Mucosa of descending colon (tissue), 3 donors: Measurements from ENCODE around the gene TRIP11. TPM values are rescaled to one million over a fixed set of nuclear protein-coding genes. Genes with fewer than 3 reads are reported as not detected.
A peak's percentile ranks its signal among the peaks of the same experiment; 100 is the strongest.

ENCODE experiments used
- ATAC-seq: fragments of 200-7000 bp; cut with Tn5 transposase; one replicate; pipeline ENCODE4 v1.9.1; 2020; ENCODE audit warnings: mild to moderate bottlenecking, moderate library complexity
- DNase-seq, 3 donors: peaks; one replicate each; pipeline ENCODE4 v3.0.0-alpha.2; 2020
- H3K36me3 ChIP-seq: fragments of 200-600 bp; one replicate; pipeline ENCODE4 v1.8.0; 2021; ENCODE audit warnings: low read depth, mild to moderate bottlenecking
- H3K4me1 ChIP-seq: fragments of 200-600 bp; one replicate; pipeline ENCODE4 v1.8.0; 2021; ENCODE audit warnings: low read depth, mild to moderate bottlenecking
- H3K4me3 ChIP-seq: fragments of 200-600 bp; one replicate; pipeline ENCODE4 v1.8.0; 2021; ENCODE audit warnings: mild to moderate bottlenecking
- H3K9me3 ChIP-seq: fragments of 200-600 bp; one replicate; pipeline ENCODE4 v1.8.0; 2021; ENCODE audit warnings: mild to moderate bottlenecking
- intact Hi-C, 2 donors: fragments of 100-400 bp; cut with DNase I in 1 of 2; cut with micrococcal nuclease in 1 of 2; formaldehyde crosslinking; loops; one replicate each; pipeline versions ENCODE4 v1.11.0 to v1.11.1; 2022; cut with DNase I, micrococcal nuclease
- total RNA-seq, 3 donors: library from RNA; stranded (reverse); fragmentation: NEBNext Ultra II Directional in 2 of 3; extraction: Animal tissue kit (Norgen Biotek cat#: 25700) in 2 of 3; gene quantifications; one replicate each; pipeline versions ENCODE4 v1.2.1 to v1.2.4, GENCODE V29; 2021 to 2023
- TF ChIP-seq, protein P1 (sequence below): fragments of 200-600 bp; IDR thresholded peaks from one replicate; pipeline ENCODE4 v1.8.0; 2022; ENCODE audit warnings: antibody characterized with exemption, mild to moderate bottlenecking
- donor health status: DM: no; HTN: no; CAD: no; lungs with moderate emphysema.
- donor health status: DM: no; HTN: no; CAD: no.
- donor health status: DM: no; HTN: yes; CAD: no.

Gene TRIP11
- total RNA-seq, 3 donors from 2014 or later, result 48.1 to 67.3 (median 54.6) TPM

DNA sequence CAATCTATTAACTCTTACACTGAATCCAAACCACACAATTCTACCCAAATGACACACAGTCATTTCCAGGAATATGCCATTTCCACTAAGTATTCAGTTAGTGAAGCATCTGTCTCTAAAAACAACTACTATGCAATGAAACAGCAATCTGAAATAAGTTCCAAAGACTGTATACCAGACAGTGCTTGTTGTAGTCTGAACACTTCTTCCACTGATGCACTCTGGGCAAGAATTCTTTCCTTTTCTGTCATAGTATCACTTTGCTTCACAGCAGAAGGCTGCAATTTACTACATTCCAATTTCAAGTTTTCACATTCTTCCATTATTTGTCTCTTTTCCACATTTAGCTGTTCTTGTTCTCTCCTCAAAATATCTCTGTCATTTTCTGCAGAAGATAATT is 25.8 kb downstream of the TRIP11 start:
- no peaks in the 10 kb centered on the region for H3K4me1 ChIP-seq
- intact Hi-C loops, result no loop called here
- no peak overlapping the region for H3K4me3 ChIP-seq
- DNase-seq (no peak), ATAC-seq (no peak)
- TF ChIP-seq, protein P1, sequence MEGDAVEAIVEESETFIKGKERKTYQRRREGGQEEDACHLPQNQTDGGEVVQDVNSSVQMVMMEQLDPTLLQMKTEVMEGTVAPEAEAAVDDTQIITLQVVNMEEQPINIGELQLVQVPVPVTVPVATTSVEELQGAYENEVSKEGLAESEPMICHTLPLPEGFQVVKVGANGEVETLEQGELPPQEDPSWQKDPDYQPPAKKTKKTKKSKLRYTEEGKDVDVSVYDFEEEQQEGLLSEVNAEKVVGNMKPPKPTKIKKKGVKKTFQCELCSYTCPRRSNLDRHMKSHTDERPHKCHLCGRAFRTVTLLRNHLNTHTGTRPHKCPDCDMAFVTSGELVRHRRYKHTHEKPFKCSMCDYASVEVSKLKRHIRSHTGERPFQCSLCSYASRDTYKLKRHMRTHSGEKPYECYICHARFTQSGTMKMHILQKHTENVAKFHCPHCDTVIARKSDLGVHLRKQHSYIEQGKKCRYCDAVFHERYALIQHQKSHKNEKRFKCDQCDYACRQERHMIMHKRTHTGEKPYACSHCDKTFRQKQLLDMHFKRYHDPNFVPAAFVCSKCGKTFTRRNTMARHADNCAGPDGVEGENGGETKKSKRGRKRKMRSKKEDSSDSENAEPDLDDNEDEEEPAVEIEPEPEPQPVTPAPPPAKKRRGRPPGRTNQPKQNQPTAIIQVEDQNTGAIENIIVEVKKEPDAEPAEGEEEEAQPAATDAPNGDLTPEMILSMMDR, result no peak
- no peaks in the 10 kb centered on the region for H3K9me3 ChIP-seq
- H3K36me3 ChIP-seq, result no peaks in the 10 kb centered on the region

DNA sequence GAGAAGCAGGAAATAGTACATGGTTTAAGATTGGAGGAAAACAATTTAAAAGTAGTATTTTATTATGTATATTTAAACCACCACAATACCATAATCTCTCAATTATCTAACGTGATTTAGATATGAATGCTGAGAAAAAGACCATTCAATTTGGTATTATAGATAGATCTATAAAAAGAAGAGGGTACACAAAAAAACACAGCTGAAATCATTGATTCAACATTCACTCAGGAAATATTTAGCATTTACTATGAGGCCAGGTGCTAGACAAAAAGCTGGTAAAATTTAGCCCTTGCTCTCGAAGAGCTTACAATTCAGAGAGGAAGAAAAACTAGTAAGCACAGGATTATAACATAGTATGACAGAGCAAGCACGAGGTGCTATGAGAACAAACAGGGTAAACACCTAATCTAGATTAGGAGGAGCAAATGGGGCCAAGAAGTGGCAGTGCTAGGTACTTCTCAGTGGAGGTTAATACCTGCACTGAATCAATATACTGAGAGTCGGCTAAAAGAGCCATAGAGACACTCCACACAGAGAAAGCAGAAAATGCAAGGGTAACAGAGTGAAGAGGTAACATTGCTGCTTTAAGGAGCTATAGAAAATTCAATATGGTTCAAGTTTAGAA is 27.6 kb downstream of the TRIP11 start:
- Histone ChIP-seq H3K4me3 (no peak overlapping the region), H3K9me3 (no peaks in the 10 kb centered on the region), H3K4me1 (no peaks in the 10 kb centered on the region), H3K36me3 (no peaks in the 10 kb centered on the region)
- intact Hi-C loops, result no loop called here
- TF ChIP-seq, protein P1, result no peak
- DNase-seq (no peak), ATAC-seq (no peak)

DNA sequence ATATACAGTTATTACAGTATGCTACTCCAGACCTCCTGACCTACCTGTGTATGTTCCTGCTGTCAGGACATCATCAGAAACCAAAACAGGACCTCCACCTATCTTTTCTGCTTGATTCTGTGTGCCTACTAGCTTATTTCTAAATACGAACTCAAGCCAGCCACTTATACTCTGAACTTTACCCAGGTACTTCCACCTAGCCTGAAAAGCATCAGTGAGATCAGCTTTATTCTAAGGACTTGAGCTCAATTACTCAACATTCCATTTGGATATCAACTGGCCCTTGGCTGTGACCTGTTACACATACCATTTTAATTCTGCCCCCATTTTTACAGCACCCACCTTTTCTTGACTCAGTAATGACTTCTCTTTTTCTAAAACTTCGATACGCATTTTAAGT is 29.2 kb downstream of the TRIP11 start:
- H3K9me3 ChIP-seq, result no peaks in the 10 kb centered on the region
- intact Hi-C loops, result no loop called here
- no peaks in the 10 kb centered on the region for H3K36me3 ChIP-seq
- TF ChIP-seq, protein P1, result no peak
- no peak overlapping the region for H3K4me3 ChIP-seq
- H3K4me1 ChIP-seq, result no peaks in the 10 kb centered on the region
- ATAC-seq, result no peak
- no peak for DNase-seq

DNA sequence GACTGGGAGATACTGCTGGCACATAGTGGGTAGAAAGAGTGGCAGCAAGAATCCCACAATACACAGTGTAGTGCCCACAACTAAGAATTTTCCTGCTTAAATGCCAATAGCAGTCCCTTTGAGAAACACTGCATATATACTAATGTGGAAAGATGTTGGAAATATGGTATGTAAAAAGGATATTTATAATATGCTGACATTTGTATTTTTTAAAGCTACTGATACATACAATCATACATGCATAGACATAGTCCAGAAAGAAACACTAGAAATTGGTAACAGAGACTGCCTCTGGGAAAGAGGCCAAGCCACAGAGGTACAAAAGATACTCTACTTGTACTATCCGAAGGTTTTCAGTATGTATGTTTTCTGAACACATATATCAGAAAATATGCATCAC is 30.3 kb downstream of the TRIP11 start:
- Histone ChIP-seq H3K9me3 (no peaks in the 10 kb centered on the region), H3K4me3 (peak overlapping the region; percentile 2), H3K4me1 (no peaks in the 10 kb centered on the region), H3K36me3 (no peaks in the 10 kb centered on the region)
- TF ChIP-seq, protein P1, result no peak
- DNase-seq (no peak), ATAC-seq (no peak)
- intact Hi-C loops, result no loop called here

DNA sequence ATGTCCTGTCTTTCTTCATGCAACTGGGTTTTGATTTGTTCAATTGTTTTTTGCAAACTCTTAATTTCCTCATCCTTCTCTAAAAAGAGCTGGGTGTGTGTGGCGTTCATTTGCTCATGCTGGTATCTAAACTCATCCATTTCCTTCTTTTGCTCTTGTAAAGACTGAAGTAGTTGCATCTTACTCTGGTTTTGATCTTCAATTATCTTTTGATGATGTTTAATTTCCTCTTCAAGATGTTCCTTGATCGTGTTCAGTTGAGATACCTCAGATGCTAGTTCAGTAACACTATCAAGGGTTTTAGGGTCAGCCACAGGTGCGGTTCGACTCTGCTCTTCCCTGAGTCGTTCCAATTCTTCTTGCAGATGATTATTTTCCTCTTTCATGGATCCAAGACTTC is 34.8 kb downstream of the TRIP11 start:
- TF ChIP-seq, protein P1, result no peak
- no peaks in the 10 kb centered on the region for H3K36me3 ChIP-seq
- no peaks in the 10 kb centered on the region for H3K4me1 ChIP-seq
- no peak overlapping the region for H3K4me3 ChIP-seq
- DNase-seq (no peak), ATAC-seq (no peak)
- intact Hi-C loops, result no loop called here
- no peaks in the 10 kb centered on the region for H3K9me3 ChIP-seq

DNA sequence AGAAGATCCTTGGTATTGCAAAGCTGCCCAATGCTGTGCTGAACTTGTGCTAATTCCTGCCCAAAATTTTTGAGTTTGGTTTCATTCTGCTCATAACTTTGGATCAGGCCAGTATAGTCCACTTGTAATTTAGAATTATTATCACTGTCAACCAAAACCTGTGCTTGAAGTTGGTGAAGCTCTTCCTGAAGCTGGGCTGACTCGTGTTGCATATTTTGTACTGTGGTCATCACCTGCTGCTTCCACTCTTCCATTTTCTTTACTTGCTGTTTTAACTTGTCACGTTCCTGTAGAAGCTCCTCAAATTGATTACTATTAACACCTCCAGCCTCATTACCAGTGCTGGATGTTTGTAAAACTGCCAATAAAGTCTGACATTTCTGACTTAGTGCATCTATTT is 35.8 kb downstream of the TRIP11 start:
- DNase-seq (no peak), ATAC-seq (no peak)
- Histone ChIP-seq H3K9me3 (no peaks in the 10 kb centered on the region), H3K36me3 (no peaks in the 10 kb centered on the region), H3K4me3 (no peak overlapping the region), H3K4me1 (no peaks in the 10 kb centered on the region)
- intact Hi-C loops, result no loop called here
- TF ChIP-seq, protein P1, result no peak
